Gastroesophageal sphincter (tissue), 3 donors: ENCODE results near the gene CNIH1.

Experiments used
- CTCF ChIP-seq, 4 experiments: fragments of 200-600 bp in 2 of 4; fragments of 450-650 bp in 2 of 4; sonication (generic) in 1 of 4; IDR thresholded peaks; one replicate each; pipeline ENCODE4 v1.5.1; 2017 to 2019; ENCODE audit warnings: antibody characterized with exemption in 4 of 4, mild to moderate bottlenecking in 2 of 4, moderate library complexity in 2 of 4
- POLR2AphosphoS5 ChIP-seq: sonication (generic); formaldehyde crosslinking; IDR thresholded peaks from one replicate; pipeline ENCODE4 v1.6.1; 2017; ENCODE audit warnings: antibody characterized with exemption

DNA sequence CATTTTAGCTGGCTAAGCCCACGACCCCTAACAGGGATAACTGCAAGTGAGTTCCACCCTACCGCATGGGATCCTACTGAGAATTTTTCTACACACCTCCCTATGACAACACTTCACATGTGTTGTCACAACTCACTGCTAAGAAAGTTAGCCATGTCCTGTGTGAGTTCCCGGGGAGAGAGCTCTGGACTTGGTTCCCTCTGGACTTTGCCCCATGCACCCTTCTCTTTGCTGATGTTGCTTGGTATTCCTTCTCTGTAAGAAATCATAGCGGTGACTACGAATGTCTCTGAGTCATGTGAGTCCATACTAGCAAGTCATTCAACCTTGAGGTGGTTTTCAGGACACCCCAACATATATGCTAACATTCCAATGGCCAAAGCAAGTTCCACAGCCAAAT is 53.8 kb downstream of the CNIH1 start:
- no peak for TF ChIP-seq POLR2AphosphoS5
- TF ChIP-seq CTCF (IDR thresholded peaks at IDR 0.05) = no peak
